ENCODE results near the gene DRC7. TPM values are rescaled to one million over a fixed set of nuclear protein-coding genes. Genes with fewer than 3 reads are reported as not detected.

Gene DRC7
- total RNA-seq, 2 donors from 2014 or later = 1.6 to 1.8 TPM

DNA sequence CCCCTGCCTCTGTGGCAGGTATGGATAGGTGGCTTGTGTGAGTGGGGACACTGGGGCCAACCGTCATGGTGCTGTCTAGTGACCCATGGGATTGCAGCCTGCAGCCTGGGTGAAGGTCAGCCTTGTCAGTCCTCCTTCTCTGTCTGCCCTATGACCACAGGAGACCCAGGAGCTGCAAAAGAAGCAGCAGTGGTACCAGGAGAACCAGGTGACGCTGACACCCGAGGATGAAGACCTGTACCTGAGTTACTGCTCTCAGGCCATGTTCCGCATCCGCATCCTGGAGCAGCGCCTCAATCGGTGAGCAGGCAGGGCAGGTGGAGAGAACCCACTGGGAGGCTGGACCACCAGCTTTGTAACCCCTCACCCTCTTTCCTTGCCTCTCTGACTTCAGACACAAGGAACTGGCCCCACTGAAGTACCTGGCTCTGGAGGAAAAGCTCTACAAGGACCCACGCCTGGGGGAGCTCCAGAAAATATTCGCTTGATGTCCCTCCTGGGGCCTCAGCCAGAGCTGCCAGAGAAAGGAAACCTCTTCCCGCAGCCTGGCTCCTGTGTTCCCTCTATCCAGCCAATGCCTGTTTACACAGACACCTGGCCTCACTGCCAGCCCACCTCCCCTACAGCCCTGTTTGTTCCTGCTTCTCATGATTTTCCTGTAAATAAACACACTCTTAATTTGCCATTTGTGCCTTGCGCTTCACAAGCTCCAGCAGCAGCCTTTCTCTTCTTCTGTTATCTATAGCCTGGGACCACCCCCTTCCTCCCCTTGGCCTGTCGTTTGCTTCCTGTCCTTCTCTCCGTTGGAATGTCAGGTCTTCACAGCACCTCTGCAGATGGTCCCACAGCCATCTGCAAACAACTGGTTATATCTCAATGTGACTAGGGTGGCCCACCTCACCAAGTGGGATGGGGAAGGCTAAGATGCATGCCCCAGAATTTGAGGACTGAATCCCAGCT, 36.4 kb downstream of the DRC7 start:
- TF ChIP-seq, protein P1, sequence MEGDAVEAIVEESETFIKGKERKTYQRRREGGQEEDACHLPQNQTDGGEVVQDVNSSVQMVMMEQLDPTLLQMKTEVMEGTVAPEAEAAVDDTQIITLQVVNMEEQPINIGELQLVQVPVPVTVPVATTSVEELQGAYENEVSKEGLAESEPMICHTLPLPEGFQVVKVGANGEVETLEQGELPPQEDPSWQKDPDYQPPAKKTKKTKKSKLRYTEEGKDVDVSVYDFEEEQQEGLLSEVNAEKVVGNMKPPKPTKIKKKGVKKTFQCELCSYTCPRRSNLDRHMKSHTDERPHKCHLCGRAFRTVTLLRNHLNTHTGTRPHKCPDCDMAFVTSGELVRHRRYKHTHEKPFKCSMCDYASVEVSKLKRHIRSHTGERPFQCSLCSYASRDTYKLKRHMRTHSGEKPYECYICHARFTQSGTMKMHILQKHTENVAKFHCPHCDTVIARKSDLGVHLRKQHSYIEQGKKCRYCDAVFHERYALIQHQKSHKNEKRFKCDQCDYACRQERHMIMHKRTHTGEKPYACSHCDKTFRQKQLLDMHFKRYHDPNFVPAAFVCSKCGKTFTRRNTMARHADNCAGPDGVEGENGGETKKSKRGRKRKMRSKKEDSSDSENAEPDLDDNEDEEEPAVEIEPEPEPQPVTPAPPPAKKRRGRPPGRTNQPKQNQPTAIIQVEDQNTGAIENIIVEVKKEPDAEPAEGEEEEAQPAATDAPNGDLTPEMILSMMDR (conservative IDR thresholded peaks at IDR 0.05) = no peak
- Mint-ChIP-seq H3K4me1 (peaks cover 5% of the 10 kb centered on the region), H3K27ac (peak overlapping the region; percentile 1), H3K27me3 (ENCODE audit: insufficient read depth) (no peaks in the 10 kb centered on the region), H3K9me3 (peaks cover 13% of the 10 kb centered on the region), H3K4me3 (no peak overlapping the region), H3K36me3 (ENCODE audit: low read depth) (peaks cover 6% of the 10 kb centered on the region)
- H3K9me3 ChIP-seq (ENCODE audit: control insufficient read depth, low read length) = no peaks in the 10 kb centered on the region
- H3K27me3 ChIP-seq (ENCODE audit: control insufficient read depth, insufficient read depth, low read length, poor library complexity, severe bottlenecking) = no peaks in the 10 kb centered on the region
- no peaks in the 10 kb centered on the region for H3K4me1 ChIP-seq (ENCODE audit: control insufficient read depth, insufficient read depth, low read length)
- no peak overlapping the region for H3K9ac ChIP-seq (ENCODE audit: extremely low read depth, low read length, poor library complexity, severe bottlenecking)
- DNase-seq = peak; percentile 53
- no peak overlapping the region for H3K4me3 ChIP-seq (ENCODE audit: low read length)
- no peaks in the 10 kb centered on the region for H3K36me3 ChIP-seq (ENCODE audit: control insufficient read depth, insufficient read depth, low read length)
- 79 to 82% methylated on average over 7 to 13 of the region's 13 CpGs for WGBS, 2 experiments (ENCODE audit: insufficient coverage in 1 of 2, insufficient read length in 1 of 2)
- H3K27ac ChIP-seq (ENCODE audit: low read depth, low read length) = no peak overlapping the region

DNA sequence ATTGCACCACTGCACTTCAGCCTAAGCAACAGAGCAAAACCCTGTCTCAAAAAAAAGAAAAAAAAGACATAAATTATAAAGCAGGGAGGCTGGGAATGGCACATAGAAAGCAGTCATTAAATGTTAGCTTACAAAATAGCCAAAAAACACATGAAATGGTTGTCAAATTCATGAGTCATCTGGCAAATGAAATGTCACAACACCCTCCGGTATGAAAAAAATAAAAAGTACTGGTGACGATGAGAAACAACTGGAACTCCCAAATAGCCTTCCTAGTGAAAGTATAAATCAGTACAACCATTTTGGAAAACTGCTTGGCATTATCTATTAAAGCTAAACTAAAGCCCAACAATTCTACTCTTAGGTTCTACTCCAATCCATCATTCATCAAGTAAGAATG, 37.4 kb downstream of the DRC7 start:
- TF ChIP-seq, protein P1 (conservative IDR thresholded peaks at IDR 0.05) = no peak
- no peak for DNase-seq
- H3K4me3 Mint-ChIP-seq = no peak overlapping the region
- no peaks in the 10 kb centered on the region for H3K27me3 Mint-ChIP-seq (ENCODE audit: insufficient read depth)
- no peak overlapping the region for H3K27ac ChIP-seq (ENCODE audit: low read depth, low read length)
- no peak overlapping the region for H3K27ac Mint-ChIP-seq
- H3K9ac ChIP-seq (ENCODE audit: extremely low read depth, low read length, poor library complexity, severe bottlenecking) = no peak overlapping the region
- H3K27me3 ChIP-seq (ENCODE audit: control insufficient read depth, insufficient read depth, low read length, poor library complexity, severe bottlenecking) = no peaks in the 10 kb centered on the region
- H3K4me1 ChIP-seq (ENCODE audit: control insufficient read depth, insufficient read depth, low read length) = peaks cover 5% of the 10 kb centered on the region
- peaks cover 13% of the 10 kb centered on the region for H3K9me3 Mint-ChIP-seq
- H3K4me3 ChIP-seq (ENCODE audit: low read length) = no peak overlapping the region
- no peaks in the 10 kb centered on the region for H3K36me3 ChIP-seq (ENCODE audit: control insufficient read depth, insufficient read depth, low read length)
- H3K4me1 Mint-ChIP-seq = peaks cover 12% of the 10 kb centered on the region
- WGBS, 2 experiments (ENCODE audit: insufficient coverage in 1 of 2, insufficient read length in 1 of 2) = 98 to 100% methylated on average over 2 of the region's 2 CpGs
- H3K9me3 ChIP-seq (ENCODE audit: control insufficient read depth, low read length) = no peaks in the 10 kb centered on the region
- H3K36me3 Mint-ChIP-seq (ENCODE audit: low read depth) = peaks cover 6% of the 10 kb centered on the region

DNA sequence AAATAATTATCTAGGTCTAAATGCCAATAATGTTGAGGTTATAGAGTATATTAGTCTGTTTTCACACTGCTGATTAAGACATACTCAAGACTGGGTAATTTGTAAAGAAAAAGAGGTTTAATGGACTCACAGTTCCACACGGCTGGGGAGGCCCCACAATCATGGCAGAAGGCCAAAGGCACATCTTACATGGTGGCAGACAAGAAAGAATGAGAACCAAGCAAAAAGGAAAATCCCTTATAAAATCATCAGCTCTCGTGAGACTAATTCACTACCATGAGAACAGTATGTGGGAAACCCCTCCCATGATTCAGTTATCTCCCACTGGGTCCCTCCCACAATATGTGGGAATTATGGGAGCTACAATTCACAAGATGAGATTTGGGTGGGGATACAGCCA, 38.1 kb downstream of the DRC7 start:
- Mint-ChIP-seq H3K4me1 (peaks cover 18% of the 10 kb centered on the region), H3K27me3 (ENCODE audit: insufficient read depth) (no peaks in the 10 kb centered on the region), H3K27ac (no peak overlapping the region), H3K9me3 (peaks cover 13% of the 10 kb centered on the region), H3K4me3 (no peak overlapping the region), H3K36me3 (ENCODE audit: low read depth) (peaks cover 6% of the 10 kb centered on the region)
- Histone ChIP-seq H3K27ac (ENCODE audit: low read depth, low read length) (no peak overlapping the region), H3K9me3 (ENCODE audit: control insufficient read depth, low read length) (no peaks in the 10 kb centered on the region), H3K36me3 (ENCODE audit: control insufficient read depth, insufficient read depth, low read length) (no peaks in the 10 kb centered on the region), H3K9ac (ENCODE audit: extremely low read depth, low read length, poor library complexity, severe bottlenecking) (no peak overlapping the region), H3K4me3 (ENCODE audit: low read length) (no peak overlapping the region), H3K4me1 (ENCODE audit: control insufficient read depth, insufficient read depth, low read length) (peaks cover 5% of the 10 kb centered on the region), H3K27me3 (ENCODE audit: control insufficient read depth, insufficient read depth, low read length, poor library complexity, severe bottlenecking) (no peaks in the 10 kb centered on the region)
- DNase-seq = no peak
- TF ChIP-seq, protein P1 (conservative IDR thresholded peaks at IDR 0.05) = no peak
- 89 to 100% methylated on average over 1 to 2 of the region's 2 CpGs for WGBS, 2 experiments (ENCODE audit: insufficient coverage in 1 of 2, insufficient read length in 1 of 2)
